NCI-H146 treated with DMSO at 0.1 percent for 48 hours (cell line): Measurements from ENCODE around the gene SMARCD2.
"Not testable (repeated sequence)": the region's sequence is repeated elsewhere in the genome, so short reads cannot be mapped to it uniquely, and the experiment has no call there.

Experiments
- DNase-seq: peaks from one replicate; lab custom pipeline; 2025; ENCODE audit not compliant: unreplicated experiment; lab: John Stamatoyannopoulos, UW

Gene SMARCD2

DNA sequence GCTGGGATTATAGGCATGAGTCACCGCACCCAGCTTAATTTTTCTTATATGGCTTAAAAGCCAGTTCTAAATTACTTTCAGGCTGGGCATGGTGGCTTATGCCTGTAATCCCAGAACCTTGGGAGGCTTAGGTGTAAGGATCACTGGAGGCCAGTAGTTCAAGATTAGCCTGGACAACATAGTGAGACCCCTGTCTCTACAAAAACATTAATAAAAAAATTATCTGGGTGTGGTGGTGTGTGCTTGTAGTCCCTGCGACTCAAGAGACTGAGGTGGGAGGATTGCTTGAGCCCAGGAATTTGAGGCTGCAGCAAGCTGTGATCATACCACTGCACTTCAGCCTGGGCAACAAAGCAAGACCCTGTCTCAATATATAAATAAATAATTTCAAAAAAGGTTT lies 10.8 kb upstream of the SMARCD2 start:
- no peak for DNase-seq

GRCh38 chr17:63850401-63850800 lies 7.9 kb upstream of the SMARCD2 start:
- DNase-seq: no peak

DNA sequence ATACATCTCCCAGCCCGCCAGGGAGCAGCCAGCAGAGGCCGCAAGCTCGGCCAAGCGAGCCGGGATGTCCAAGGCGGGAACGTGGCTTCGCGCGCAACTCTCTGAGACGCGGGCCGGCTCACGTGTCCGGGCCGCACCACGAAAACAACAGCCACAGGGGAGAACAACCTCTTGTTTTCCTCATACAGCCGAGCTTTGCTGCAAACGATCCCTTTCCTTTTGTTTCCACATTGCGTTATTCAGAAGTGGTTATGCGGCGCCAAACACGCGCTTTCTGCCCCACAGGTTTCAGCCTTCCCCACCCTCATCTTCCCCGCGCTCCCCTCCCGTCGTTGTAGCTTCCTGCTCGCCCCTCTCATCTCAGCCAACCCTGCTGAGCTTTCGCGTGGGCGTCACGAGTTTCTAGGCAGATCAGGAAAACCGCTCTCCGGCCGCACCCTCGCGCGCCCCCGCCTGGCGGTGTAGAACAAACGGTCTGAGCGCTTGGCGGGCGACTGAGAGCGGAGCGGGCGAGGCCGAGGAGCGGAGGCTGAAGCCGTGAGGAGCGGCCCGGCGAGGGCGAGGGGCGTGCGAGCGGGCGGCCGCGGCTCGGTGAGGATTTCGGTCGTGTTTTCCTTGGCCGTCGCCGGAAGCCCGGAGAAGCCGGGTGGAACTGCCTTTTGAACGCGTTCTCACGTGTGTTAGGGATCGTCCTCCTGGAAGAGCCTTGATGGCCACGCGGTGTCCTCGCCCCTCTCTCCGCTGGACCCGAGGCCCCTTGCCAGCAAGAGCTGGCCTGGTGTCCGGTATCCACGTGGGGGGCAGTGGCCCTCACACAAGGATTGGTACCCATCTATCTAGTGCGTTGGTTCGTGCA lies 6.6 kb upstream of the SMARCD2 start:
- DNase-seq: no peak

DNA sequence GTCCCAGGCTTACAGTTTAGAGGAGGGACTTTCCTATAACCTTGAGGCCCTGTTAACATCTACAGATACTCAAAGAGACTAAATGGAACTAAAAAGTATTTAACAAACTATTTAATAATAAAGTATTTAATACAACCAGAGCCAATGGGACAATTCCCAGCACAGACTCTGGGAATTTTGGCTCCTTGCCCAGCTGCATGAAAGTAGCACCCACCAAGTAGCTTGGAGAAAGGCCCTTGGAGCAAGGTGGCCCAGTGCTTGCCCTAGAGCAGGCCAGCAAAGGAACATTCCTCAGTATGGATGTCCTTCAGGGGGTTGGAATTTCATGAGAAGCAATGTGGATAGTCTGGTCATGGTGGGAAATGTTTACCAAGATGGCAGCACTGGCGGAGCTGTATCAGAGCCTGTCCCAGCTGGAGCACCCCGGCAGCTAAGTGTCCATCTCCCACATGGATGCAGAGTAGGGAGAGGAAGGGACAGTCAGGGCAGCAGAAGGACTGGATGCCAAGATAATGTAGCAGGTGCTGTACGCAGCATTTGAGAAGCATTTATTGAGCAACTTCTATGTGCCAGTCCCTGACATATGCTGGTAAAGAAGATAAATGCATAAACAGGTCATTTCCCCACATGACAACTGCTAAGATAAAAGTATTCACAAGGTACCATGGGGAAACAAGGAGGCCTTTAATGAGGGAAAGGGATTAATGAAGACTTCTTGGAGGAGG lies 5.2 kb upstream of the SMARCD2 start:
- DNase-seq: no peak

DNA sequence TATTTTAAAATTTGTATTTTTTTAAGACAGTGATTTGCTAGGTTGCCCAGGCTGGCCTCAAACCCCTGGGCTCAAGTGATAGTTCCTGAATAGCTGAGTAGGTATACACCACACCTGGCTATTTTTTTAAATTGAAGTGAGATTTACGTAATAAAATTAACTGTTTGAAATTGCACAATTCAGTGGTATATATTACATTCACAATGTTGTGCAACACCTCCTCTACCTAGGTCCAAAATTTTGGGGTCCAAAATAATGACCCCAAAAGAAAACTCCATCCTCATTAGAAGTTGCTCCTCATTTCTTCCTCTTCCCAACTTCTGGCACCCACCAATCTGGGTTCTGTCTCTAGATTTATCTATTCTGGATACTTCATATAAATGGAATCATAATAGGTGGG lies 3.0 kb upstream of the SMARCD2 start:
- no peak for DNase-seq

GRCh38 chr17:63843910-63844677 lies 1.6 kb upstream of the SMARCD2 start:
- DNase-seq: no peak

GRCh38 chr17:63843387-63843888 lies 953 bp upstream of the SMARCD2 start:
- not testable (repeated sequence) for DNase-seq

GRCh38 chr17:63842173-63842539 lies 329 bp downstream of the SMARCD2 start:
- DNase-seq: peak; percentile 22

GRCh38 chr17:63841350-63842172 lies 924 bp downstream of the SMARCD2 start:
- no peak for DNase-seq

- no peak for DNase-seq
Measured at GRCh38 chr17:63840591-63841349, 1.7 kb downstream of the SMARCD2 start.

- no peak for DNase-seq
Measured at GRCh38 chr17:63838631-63839171, 3.8 kb downstream of the SMARCD2 start.

- no peak for DNase-seq
Measured at GRCh38 chr17:63837962-63838600, 4.4 kb downstream of the SMARCD2 start.

DNA sequence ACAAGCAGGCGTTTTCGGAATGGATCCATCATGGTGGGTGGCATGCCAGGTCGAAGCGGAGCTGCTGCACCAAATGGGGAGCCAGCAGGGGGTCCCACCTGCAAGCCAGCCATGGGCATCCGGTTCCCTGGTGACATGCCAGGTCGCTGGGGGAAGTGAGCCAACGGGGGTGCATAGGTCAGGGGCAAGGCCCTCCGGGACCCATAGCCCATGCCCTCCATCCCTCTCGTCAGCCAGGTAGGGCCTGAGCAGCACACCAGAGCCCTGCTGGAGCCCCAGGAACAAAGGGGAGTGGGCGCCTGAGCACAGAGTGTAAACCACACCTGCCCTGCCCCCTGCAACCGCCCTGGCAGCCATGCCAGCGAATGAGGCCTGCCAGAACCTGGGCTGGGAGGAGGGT lies 5.0 kb downstream of the SMARCD2 start:
- DNase-seq: no peak

DNA sequence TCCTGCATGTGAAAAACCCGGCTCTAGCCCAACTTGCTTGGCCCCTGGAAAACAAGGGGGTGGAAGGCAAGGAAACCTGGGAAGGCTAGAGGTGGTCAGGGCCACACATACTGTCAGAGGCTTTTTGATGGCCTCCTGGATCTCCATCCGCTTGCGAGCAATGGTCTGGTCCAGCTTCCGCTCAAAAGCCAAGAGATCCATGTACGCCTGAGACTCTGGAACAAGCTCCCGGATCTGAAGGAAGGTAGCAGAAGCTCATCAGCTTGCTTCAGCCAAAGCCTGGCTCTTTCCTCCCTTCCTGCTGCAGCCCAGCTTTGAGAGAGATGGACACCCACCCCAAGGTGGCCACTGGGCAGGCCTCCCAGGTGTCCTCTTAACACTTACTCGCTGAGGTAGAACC lies 5.7 kb downstream of the SMARCD2 start:
- DNase-seq: no peak

- no peak for DNase-seq
Measured at GRCh38 chr17:63835167-63835720, 7.2 kb downstream of the SMARCD2 start.

DNA sequence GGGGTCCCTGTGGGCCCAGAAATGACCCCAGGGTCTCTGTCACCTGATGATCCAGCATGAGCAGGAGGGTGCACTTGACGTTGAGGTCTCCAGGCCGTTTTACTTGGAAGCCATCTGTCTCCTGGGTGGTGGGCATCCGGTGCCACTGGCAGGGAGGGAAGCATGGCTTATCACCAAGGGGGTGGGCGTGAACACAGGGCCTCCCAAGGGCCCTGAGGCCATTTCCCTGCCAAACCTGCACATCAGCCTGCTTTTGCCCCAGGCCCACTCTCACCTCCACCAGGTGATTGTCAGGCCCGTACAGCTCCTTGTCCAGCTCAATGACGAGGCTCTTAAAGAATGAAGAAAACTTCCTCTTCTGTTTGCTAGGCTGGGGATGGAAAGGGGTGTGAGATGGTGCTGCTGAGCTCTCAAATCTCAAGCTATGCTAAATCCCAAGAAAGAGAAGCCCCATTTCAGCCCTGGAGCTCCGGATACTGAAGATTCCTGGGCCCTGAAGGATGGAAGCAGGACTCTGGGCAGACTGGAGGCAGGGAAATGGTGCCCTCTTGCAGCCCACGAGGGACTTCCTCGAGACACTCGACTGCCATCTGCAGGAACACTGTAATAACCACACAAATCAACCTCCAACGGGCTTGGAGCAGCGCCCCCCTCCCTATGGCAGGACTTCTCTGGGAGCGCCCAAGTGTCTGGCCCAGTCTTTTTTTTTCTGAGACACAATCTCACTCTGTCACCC lies 7.9 kb downstream of the SMARCD2 start:
- peak; percentile 15 for DNase-seq

GRCh38 chr17:63833741-63834373 lies 8.6 kb downstream of the SMARCD2 start:
- DNase-seq: no peak
